GM23338 (cell line): ENCODE measurements around the gene PGAP1. TPM values are rescaled to one million over a fixed set of nuclear protein-coding genes. Genes with fewer than 3 reads are reported as not detected.

Source experiments
- ATAC-seq: fragments of 200-7000 bp; cut with Tn5 transposase; 3 replicates; pipeline ENCODE4 v1.9.1; 2020
- DNase-seq: peaks from one replicate; pipeline ENCODE4 v3.0.0-alpha.2; 2015; ENCODE audit warnings: low spot score
- H2AFZ ChIP-seq: fragments of 200-600 bp; sonication (generic); 2 replicates; pipeline ENCODE4 v1.8.0; 2016; ENCODE audit warnings: antibody characterized with exemption, mild to moderate bottlenecking, moderate library complexity
- H3F3A ChIP-seq: fragments of 200-600 bp; sonication (generic); replicated peaks from 2 replicates; pipeline ENCODE4 v1.8.0; 2017; ENCODE audit warnings: antibody characterized with exemption, mixed run types, low read depth
- H3K27ac ChIP-seq: fragments of 200-600 bp; sonication (generic); 2 replicates; pipeline ENCODE4 v1.6.1; 2016; ENCODE audit warnings: low read depth
- H3K27me3 ChIP-seq: fragments of 200-600 bp; sonication (generic); 2 replicates; pipeline ENCODE4 v1.8.0; 2016; ENCODE audit warnings: mild to moderate bottlenecking, mixed run types, moderate library complexity; ENCODE audit not compliant: insufficient read depth
- H3K36me3 ChIP-seq: fragments of 200-600 bp; sonication (generic); 2 replicates; pipeline ENCODE4 v1.8.0; 2016; ENCODE audit warnings: mild to moderate bottlenecking; ENCODE audit not compliant: insufficient read depth
- H3K4me1 ChIP-seq: fragments of 200-600 bp; sonication (generic); 2 replicates; pipeline ENCODE4 v1.8.0; 2016; ENCODE audit warnings: mild to moderate bottlenecking, moderate library complexity; ENCODE audit not compliant: insufficient read depth
- H3K4me2 ChIP-seq: fragments of 200-600 bp; sonication (generic); 2 replicates; pipeline ENCODE4 v1.7.1; 2017; ENCODE audit warnings: mixed run types
- H3K4me3 ChIP-seq: fragments of 200-600 bp; sonication (generic); 2 replicates; pipeline ENCODE4 v1.6.1; 2016; ENCODE audit warnings: mixed run types
- H3K79me2 ChIP-seq: fragments of 200-600 bp; sonication (generic); replicated peaks from 2 replicates; pipeline ENCODE4 v1.8.0; 2017; ENCODE audit warnings: mild to moderate bottlenecking; ENCODE audit not compliant: insufficient read depth
- H3K9me2 ChIP-seq: fragments of 200-600 bp; sonication (generic); 2 replicates; pipeline ENCODE4 v1.8.0; 2017; ENCODE audit not compliant: insufficient read depth
- H4K20me1 ChIP-seq: fragments of 200-600 bp; sonication (generic); replicated peaks from 2 replicates; pipeline ENCODE4 v1.8.0; 2017; ENCODE audit warnings: mild to moderate bottlenecking; ENCODE audit not compliant: insufficient read depth
- H3K27ac Mint-ChIP-seq: 2 replicates; pipeline ENCODE4 v1.8.0; 2020; ENCODE audit warnings: inconsistent platforms, mild to moderate bottlenecking, moderate library complexity, mixed read lengths
- H3K27me3 Mint-ChIP-seq: 3 replicates; pipeline ENCODE4 v1.8.0; 2022; ENCODE audit warnings: low read depth, mild to moderate bottlenecking, moderate library complexity, mixed read lengths, inconsistent platforms; ENCODE audit not compliant: insufficient read depth, poor library complexity
- H3K36me3 Mint-ChIP-seq: 3 replicates; pipeline ENCODE4 v1.8.0; 2021; ENCODE audit warnings: low read depth, mild to moderate bottlenecking, inconsistent platforms, moderate library complexity, mixed read lengths
- H3K4me1 Mint-ChIP-seq: 3 replicates; pipeline ENCODE4 v1.8.0; 2020; ENCODE audit warnings: mild to moderate bottlenecking, inconsistent platforms, mixed read lengths
- H3K4me3 Mint-ChIP-seq: 3 replicates; pipeline ENCODE4 v1.8.0; 2021; ENCODE audit warnings: moderate library complexity, mild to moderate bottlenecking, inconsistent platforms, mixed read lengths
- H3K9me3 Mint-ChIP-seq: 3 replicates; pipeline ENCODE4 v1.8.0; 2020; ENCODE audit warnings: moderate library complexity, mild to moderate bottlenecking, inconsistent platforms, mixed read lengths
- CREB1 ChIP-seq: fragments of 250-450 bp; sonication (Bioruptor Pico); IDR thresholded peaks from 2 replicates; pipeline ENCODE4 v1.5.0; 2020; ENCODE audit warnings: low read depth, mild to moderate bottlenecking, moderate library complexity
- EZH2phosphoT487 ChIP-seq: fragments of 200-600 bp; sonication (generic); IDR thresholded peaks from one replicate; pipeline ENCODE4 v1.8.1; 2018; ENCODE audit warnings: antibody characterized with exemption; ENCODE audit not compliant: unreplicated experiment
- JUNB ChIP-seq: IDR thresholded peaks from one replicate; pipeline ENCODE4 v1.6.1; 2016; ENCODE audit warnings: antibody characterized with exemption; ENCODE audit not compliant: unreplicated experiment
- NANOG ChIP-seq: IDR thresholded peaks from 2 replicates; pipeline ENCODE4 v1.6.1; 2016; ENCODE audit warnings: antibody characterized with exemption, borderline replicate concordance
- POLR2AphosphoS5 ChIP-seq: IDR thresholded peaks from 2 replicates; pipeline ENCODE4 v1.6.1; 2016; ENCODE audit warnings: antibody characterized with exemption, low read depth
- STAT1 ChIP-seq: IDR thresholded peaks from one replicate; pipeline ENCODE4 v1.6.1; 2016; ENCODE audit warnings: antibody characterized with exemption; ENCODE audit not compliant: unreplicated experiment
- ZNF331 ChIP-seq: fragments of 250-450 bp; sonication (Bioruptor Pico); IDR thresholded peaks from 2 replicates; pipeline ENCODE4 v1.5.0; 2020; ENCODE audit warnings: low read depth, mild to moderate bottlenecking, moderate library complexity
- polyA plus RNA-seq: library from polyadenylated mRNA; unstranded; fragments of >200 nt; fragmentation: Nextera tagmentation; extraction: Ambion mirVana; gene quantifications from 2 replicates; pipeline ENCODE4 v1.2.1, GENCODE V29; 2016
- total RNA-seq: library from RNA; depleted of rRNA; stranded (reverse); fragments of >200 nt; shearing (Covaris generic); gene quantifications from 2 replicates; pipeline ENCODE4 v1.2.3, GENCODE V29; 2014
- TF ChIP-seq, protein P1 (sequence below): fragments of 250-450 bp; sonication (Bioruptor Pico); IDR thresholded peaks from 2 replicates; pipeline ENCODE4 v1.5.0; 2020; ENCODE audit warnings: mild to moderate bottlenecking, moderate library complexity
- TF ChIP-seq, protein P2 (sequence below): IDR thresholded peaks from one replicate; pipeline ENCODE4 v1.6.1; 2018; ENCODE audit warnings: antibody characterized with exemption; ENCODE audit not compliant: unreplicated experiment
- TF ChIP-seq, protein P3 (sequence below): IDR thresholded peaks from 2 replicates; pipeline ENCODE4 v1.6.1; 2016; ENCODE audit warnings: antibody characterized with exemption

PGAP1 gene
- total and polyA plus RNA-seq, 2 experiments from 2014 or later, result 9.8 to 26.5 TPM

DNA sequence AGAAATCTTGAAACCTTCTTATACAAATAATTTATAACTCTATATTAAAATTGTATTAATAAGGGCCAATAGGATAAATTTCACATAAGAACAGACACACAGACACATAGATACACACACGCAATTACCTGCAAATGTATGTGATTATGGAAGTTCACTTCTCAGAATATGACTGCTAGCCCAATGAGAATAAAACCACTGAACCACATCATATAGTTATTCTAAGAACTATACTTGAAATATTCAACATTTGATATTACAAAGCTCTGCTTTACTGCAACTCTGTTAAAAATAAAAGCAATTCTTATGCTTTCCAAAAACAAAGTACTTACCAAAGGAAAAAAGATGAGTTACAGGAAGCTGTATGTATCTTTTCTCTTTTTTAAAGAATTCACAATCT, 51.1 kb downstream of the PGAP1 start (continued):
- TF ChIP-seq, protein P1, sequence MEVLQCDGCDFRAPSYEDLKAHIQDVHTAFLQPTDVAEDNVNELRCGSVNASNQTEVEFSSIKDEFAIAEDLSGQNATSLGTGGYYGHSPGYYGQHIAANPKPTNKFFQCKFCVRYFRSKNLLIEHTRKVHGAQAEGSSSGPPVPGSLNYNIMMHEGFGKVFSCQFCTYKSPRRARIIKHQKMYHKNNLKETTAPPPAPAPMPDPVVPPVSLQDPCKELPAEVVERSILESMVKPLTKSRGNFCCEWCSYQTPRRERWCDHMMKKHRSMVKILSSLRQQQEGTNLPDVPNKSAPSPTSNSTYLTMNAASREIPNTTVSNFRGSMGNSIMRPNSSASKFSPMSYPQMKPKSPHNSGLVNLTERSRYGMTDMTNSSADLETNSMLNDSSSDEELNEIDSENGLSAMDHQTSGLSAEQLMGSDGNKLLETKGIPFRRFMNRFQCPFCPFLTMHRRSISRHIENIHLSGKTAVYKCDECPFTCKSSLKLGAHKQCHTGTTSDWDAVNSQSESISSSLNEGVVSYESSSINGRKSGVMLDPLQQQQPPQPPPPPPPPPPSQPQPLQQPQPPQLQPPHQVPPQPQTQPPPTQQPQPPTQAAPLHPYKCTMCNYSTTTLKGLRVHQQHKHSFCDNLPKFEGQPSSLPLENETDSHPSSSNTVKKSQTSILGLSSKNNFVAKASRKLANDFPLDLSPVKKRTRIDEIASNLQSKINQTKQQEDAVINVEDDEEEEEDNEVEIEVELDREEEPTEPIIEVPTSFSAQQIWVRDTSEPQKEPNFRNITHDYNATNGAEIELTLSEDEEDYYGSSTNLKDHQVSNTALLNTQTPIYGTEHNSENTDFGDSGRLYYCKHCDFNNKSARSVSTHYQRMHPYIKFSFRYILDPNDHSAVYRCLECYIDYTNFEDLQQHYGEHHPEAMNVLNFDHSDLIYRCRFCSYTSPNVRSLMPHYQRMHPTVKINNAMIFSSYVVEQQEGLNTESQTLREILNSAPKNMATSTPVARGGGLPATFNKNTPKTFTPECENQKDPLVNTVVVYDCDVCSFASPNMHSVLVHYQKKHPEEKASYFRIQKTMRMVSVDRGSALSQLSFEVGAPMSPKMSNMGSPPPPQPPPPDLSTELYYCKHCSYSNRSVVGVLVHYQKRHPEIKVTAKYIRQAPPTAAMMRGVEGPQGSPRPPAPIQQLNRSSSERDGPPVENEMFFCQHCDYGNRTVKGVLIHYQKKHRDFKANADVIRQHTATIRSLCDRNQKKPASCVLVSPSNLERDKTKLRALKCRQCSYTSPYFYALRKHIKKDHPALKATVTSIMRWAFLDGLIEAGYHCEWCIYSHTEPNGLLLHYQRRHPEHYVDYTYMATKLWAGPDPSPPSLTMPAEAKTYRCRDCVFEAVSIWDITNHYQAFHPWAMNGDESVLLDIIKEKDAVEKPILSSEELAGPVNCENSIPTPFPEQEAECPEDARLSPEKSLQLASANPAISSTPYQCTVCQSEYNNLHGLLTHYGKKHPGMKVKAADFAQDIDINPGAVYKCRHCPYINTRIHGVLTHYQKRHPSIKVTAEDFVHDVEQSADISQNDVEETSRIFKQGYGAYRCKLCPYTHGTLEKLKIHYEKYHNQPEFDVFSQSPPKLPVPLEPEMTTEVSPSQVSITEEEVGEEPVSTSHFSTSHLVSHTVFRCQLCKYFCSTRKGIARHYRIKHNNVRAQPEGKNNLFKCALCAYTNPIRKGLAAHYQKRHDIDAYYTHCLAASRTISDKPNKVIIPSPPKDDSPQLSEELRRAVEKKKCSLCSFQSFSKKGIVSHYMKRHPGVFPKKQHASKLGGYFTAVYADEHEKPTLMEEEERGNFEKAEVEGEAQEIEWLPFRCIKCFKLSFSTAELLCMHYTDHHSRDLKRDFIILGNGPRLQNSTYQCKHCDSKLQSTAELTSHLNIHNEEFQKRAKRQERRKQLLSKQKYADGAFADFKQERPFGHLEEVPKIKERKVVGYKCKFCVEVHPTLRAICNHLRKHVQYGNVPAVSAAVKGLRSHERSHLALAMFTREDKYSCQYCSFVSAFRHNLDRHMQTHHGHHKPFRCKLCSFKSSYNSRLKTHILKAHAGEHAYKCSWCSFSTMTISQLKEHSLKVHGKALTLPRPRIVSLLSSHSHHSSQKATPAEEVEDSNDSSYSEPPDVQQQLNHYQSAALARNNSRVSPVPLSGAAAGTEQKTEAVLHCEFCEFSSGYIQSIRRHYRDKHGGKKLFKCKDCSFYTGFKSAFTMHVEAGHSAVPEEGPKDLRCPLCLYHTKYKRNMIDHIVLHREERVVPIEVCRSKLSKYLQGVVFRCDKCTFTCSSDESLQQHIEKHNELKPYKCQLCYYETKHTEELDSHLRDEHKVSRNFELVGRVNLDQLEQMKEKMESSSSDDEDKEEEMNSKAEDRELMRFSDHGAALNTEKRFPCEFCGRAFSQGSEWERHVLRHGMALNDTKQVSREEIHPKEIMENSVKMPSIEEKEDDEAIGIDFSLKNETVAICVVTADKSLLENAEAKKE (CRISPR knock-in tag), result no peak
- TF ChIP-seq NANOG (no peak), STAT1 (no peak)

DNA sequence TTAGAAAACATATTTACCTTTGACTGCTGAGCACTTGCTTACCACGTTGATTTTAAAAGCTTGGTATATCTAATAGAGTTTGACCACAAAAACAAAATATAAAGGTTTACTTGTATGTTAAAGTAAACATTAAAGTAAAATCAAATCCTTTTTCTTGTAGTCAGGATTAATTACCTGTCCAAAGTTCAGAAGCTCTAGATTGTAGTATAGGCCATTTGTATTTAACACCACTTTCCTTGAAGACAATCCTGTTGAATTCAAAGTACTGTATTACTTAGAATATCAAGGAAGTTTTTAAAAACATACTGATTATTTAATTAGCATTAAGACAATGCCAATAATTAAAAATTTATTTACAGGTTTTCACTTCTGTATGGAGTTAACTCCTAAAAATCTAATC, 53.0 kb downstream of the PGAP1 start:
- Mint-ChIP-seq H3K27me3 (no peaks in the 10 kb centered on the region), H3K27ac (no peak overlapping the region), H3K36me3 (peaks cover 23% of the 10 kb centered on the region; the same call in 2 of the 3 replicates), H3K9me3 (no peaks in the 10 kb centered on the region), H3K4me3 (no peak overlapping the region), H3K4me1 (no peaks in the 10 kb centered on the region)
- Histone ChIP-seq H3K4me1 (no peaks in the 10 kb centered on the region), H3K4me2 (no peak overlapping the region), H3K27me3 (no peaks in the 10 kb centered on the region), H2AFZ (no peak overlapping the region), H3K27ac (no peak overlapping the region), H3F3A (no peaks in the 10 kb centered on the region), H3K9me2 (no peaks in the 10 kb centered on the region), H4K20me1 (no peaks in the 10 kb centered on the region), H3K36me3 (peaks cover 9% of the 10 kb centered on the region), H3K4me3 (no peak overlapping the region), H3K79me2 (no peaks in the 10 kb centered on the region)
- DNase-seq (no peak), ATAC-seq (no peak)
- TF ChIP-seq CREB1 (no peak), ZNF331 (no peak), POLR2AphosphoS5 (no peak), STAT1 (no peak), JUNB (no peak), NANOG (no peak), EZH2phosphoT487 (no peak)
- TF ChIP-seq, protein P2, sequence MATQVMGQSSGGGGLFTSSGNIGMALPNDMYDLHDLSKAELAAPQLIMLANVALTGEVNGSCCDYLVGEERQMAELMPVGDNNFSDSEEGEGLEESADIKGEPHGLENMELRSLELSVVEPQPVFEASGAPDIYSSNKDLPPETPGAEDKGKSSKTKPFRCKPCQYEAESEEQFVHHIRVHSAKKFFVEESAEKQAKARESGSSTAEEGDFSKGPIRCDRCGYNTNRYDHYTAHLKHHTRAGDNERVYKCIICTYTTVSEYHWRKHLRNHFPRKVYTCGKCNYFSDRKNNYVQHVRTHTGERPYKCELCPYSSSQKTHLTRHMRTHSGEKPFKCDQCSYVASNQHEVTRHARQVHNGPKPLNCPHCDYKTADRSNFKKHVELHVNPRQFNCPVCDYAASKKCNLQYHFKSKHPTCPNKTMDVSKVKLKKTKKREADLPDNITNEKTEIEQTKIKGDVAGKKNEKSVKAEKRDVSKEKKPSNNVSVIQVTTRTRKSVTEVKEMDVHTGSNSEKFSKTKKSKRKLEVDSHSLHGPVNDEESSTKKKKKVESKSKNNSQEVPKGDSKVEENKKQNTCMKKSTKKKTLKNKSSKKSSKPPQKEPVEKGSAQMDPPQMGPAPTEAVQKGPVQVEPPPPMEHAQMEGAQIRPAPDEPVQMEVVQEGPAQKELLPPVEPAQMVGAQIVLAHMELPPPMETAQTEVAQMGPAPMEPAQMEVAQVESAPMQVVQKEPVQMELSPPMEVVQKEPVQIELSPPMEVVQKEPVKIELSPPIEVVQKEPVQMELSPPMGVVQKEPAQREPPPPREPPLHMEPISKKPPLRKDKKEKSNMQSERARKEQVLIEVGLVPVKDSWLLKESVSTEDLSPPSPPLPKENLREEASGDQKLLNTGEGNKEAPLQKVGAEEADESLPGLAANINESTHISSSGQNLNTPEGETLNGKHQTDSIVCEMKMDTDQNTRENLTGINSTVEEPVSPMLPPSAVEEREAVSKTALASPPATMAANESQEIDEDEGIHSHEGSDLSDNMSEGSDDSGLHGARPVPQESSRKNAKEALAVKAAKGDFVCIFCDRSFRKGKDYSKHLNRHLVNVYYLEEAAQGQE, result no peak
- TF ChIP-seq, protein P3, sequence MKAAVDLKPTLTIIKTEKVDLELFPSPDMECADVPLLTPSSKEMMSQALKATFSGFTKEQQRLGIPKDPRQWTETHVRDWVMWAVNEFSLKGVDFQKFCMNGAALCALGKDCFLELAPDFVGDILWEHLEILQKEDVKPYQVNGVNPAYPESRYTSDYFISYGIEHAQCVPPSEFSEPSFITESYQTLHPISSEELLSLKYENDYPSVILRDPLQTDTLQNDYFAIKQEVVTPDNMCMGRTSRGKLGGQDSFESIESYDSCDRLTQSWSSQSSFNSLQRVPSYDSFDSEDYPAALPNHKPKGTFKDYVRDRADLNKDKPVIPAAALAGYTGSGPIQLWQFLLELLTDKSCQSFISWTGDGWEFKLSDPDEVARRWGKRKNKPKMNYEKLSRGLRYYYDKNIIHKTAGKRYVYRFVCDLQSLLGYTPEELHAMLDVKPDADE, result no peak
